ENCODE results near the gene DEAF1. TPM values are rescaled to one million over a fixed set of nuclear protein-coding genes. Genes with fewer than 3 reads are reported as not detected.

The DEAF1 gene
- total and polyA plus RNA-seq, 2 donors (not counting 1 experiment from before 2014, with no cell fraction given): 9.7 to 38.3 TPM

DNA sequence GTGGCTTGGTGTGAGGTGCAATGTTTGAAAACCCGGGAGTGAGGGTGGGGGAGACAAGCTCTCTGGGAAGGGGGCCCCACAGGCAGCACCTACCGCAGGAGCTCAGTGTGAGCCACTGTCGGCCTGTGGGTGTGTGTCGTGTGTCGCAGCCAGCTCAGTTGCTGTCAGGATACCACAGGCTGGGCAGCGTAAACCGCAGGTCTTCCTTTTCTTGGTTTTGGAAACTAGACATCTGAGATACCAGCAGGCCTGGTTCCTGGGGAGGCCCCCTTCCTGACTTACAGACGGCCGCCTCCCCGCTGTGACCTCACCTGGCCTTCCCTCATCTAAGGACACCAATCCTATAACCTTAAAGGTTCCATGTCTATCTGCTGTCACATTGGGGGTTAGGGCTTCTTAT is 98.6 kb downstream of the DEAF1 start:
- no peak for DNase-seq (ENCODE audit: low read depth in 2 of 2)
- peaks cover 10% of the 10 kb centered on the region for H3K79me2 ChIP-seq (ENCODE audit: control insufficient read depth, insufficient read depth, low read length)
- peaks cover 34% of the 10 kb centered on the region for H3K36me3 ChIP-seq (ENCODE audit: control insufficient read depth, insufficient read depth, low read length)
- no peaks in the 10 kb centered on the region for H4K20me1 ChIP-seq (ENCODE audit: control insufficient read depth, extremely low read depth, insufficient read depth, low read length)
- H3K4me2 ChIP-seq (ENCODE audit: extremely low read depth, insufficient read depth, low read length): no peak overlapping the region
- H3K27ac ChIP-seq (ENCODE audit: insufficient read depth, low read length): no peak overlapping the region
- H3K4me3 ChIP-seq (replicated peaks in 1 of 4; ENCODE audit: control extremely low read depth in 1 of 4, insufficient read depth in 1 of 4, low read depth in 3 of 4, low read length in 4 of 4): no peak overlapping the region
- TF ChIP-seq, protein P1, sequence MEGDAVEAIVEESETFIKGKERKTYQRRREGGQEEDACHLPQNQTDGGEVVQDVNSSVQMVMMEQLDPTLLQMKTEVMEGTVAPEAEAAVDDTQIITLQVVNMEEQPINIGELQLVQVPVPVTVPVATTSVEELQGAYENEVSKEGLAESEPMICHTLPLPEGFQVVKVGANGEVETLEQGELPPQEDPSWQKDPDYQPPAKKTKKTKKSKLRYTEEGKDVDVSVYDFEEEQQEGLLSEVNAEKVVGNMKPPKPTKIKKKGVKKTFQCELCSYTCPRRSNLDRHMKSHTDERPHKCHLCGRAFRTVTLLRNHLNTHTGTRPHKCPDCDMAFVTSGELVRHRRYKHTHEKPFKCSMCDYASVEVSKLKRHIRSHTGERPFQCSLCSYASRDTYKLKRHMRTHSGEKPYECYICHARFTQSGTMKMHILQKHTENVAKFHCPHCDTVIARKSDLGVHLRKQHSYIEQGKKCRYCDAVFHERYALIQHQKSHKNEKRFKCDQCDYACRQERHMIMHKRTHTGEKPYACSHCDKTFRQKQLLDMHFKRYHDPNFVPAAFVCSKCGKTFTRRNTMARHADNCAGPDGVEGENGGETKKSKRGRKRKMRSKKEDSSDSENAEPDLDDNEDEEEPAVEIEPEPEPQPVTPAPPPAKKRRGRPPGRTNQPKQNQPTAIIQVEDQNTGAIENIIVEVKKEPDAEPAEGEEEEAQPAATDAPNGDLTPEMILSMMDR (conservative IDR thresholded peaks at IDR 0.05 in 1 of 2, IDR thresholded peaks at IDR 0.05 in 1 of 2; ENCODE audit: low read depth in 1 of 2, low read length in 2 of 2): no peak
- no peak for TF ChIP-seq EZH2 (IDR thresholded peaks at IDR 0.05; ENCODE audit: low read length, missing control alignments)
- H3K4me1 ChIP-seq (ENCODE audit: control insufficient read depth, extremely low read depth, insufficient read depth, low read length): no peaks in the 10 kb centered on the region
- H3K27me3 ChIP-seq (ENCODE audit: control insufficient read depth, insufficient read depth, low read length): no peaks in the 10 kb centered on the region
- no peak overlapping the region for H2AFZ ChIP-seq (ENCODE audit: low read length)
- H3K9me3 ChIP-seq (ENCODE audit: control insufficient read depth, insufficient read depth, low read depth, low read length): no peaks in the 10 kb centered on the region
- H3K9ac ChIP-seq (ENCODE audit: insufficient read depth, low read length): no peak overlapping the region

GRCh38 chr11:595400-595799 is 99.6 kb downstream of the DEAF1 start:
- Histone ChIP-seq H3K9me3 (ENCODE audit: control insufficient read depth, insufficient read depth, low read depth, low read length) (no peaks in the 10 kb centered on the region), H3K4me2 (ENCODE audit: extremely low read depth, insufficient read depth, low read length) (no peak overlapping the region), H3K27me3 (ENCODE audit: control insufficient read depth, insufficient read depth, low read length) (no peaks in the 10 kb centered on the region), H4K20me1 (ENCODE audit: control insufficient read depth, extremely low read depth, insufficient read depth, low read length) (no peaks in the 10 kb centered on the region), H3K36me3 (ENCODE audit: control insufficient read depth, insufficient read depth, low read length) (peaks cover 35% of the 10 kb centered on the region), H3K4me3 (replicated peaks in 1 of 4; ENCODE audit: control extremely low read depth in 1 of 4, insufficient read depth in 1 of 4, low read depth in 3 of 4, low read length in 4 of 4) (no peak overlapping the region), H3K27ac (ENCODE audit: insufficient read depth, low read length) (no peak overlapping the region), H2AFZ (ENCODE audit: low read length) (no peak overlapping the region), H3K4me1 (ENCODE audit: control insufficient read depth, extremely low read depth, insufficient read depth, low read length) (no peaks in the 10 kb centered on the region), H3K79me2 (ENCODE audit: control insufficient read depth, insufficient read depth, low read length) (peaks cover 12% of the 10 kb centered on the region), H3K9ac (ENCODE audit: insufficient read depth, low read length) (no peak overlapping the region)
- no peak for TF ChIP-seq EZH2 (IDR thresholded peaks at IDR 0.05; ENCODE audit: low read length, missing control alignments)
- TF ChIP-seq, protein P1 (conservative IDR thresholded peaks at IDR 0.05 in 1 of 2, IDR thresholded peaks at IDR 0.05 in 1 of 2; ENCODE audit: low read depth in 1 of 2, low read length in 2 of 2): no peak
- no peak for DNase-seq (ENCODE audit: low read depth in 2 of 2)

Other genes starting within 250 kb of the DEAF1 start
- gene PTDSS2, start 244.9 kb downstream of the DEAF1 start, total RNA-seq: 31.8 and 36.7 TPM in 2 replicates
- 17.4 and 18.1 TPM in 2 replicates for gene PTDSS2, start 244.9 kb downstream of the DEAF1 start, polyA plus RNA-seq
- 502 and 561 TPM in 2 replicates for gene RNH1, start 188.0 kb downstream of the DEAF1 start, total RNA-seq
- gene RNH1, start 188.0 kb downstream of the DEAF1 start, polyA plus RNA-seq: 102 and 140 TPM in 2 replicates
- 46.7 and 58.5 TPM in 2 replicates for gene HRAS, start 159.6 kb downstream of the DEAF1 start, total RNA-seq
- gene HRAS, start 159.6 kb downstream of the DEAF1 start, polyA plus RNA-seq: 51.7 and 69.3 TPM in 2 replicates
- gene LRRC56, start 157.7 kb downstream of the DEAF1 start, total RNA-seq: 0.77 and 1.3 TPM in 2 replicates
- 0.26 and 0.28 TPM in 2 replicates for gene LRRC56, start 157.7 kb downstream of the DEAF1 start, polyA plus RNA-seq
- gene LMNTD2, start 134.5 kb downstream of the DEAF1 start, total RNA-seq: 0.17 and 0.26 TPM in 2 replicates
- 0.05 and 0.08 TPM in 2 replicates for gene LMNTD2, start 134.5 kb downstream of the DEAF1 start, polyA plus RNA-seq
- gene RASSF7, start 134.3 kb downstream of the DEAF1 start, total RNA-seq: 1.5 and 2.8 TPM in 2 replicates
- 1.4 and 1.6 TPM in 2 replicates for gene RASSF7, start 134.3 kb downstream of the DEAF1 start, polyA plus RNA-seq
- gene PHRF1, start 118.8 kb downstream of the DEAF1 start, total RNA-seq: 16.8 and 18.7 TPM in 2 replicates
- 5.9 and 9.7 TPM in 2 replicates for gene PHRF1, start 118.8 kb downstream of the DEAF1 start, polyA plus RNA-seq
- 9.1 and 11.3 TPM in 2 replicates for gene IRF7, start 79.3 kb downstream of the DEAF1 start, total RNA-seq
- 1.3 and 1.6 TPM in 2 replicates for gene IRF7, start 79.3 kb downstream of the DEAF1 start, polyA plus RNA-seq
- gene CDHR5, start 70.3 kb downstream of the DEAF1 start, total RNA-seq: not detected in 2 replicates
- gene CDHR5, start 70.3 kb downstream of the DEAF1 start, polyA plus RNA-seq: not detected in 2 replicates
- not detected in 2 replicates for gene SCT, start 68.0 kb downstream of the DEAF1 start, total RNA-seq
- gene SCT, start 68.0 kb downstream of the DEAF1 start, polyA plus RNA-seq: not detected in 2 replicates
- gene DRD4, start 58.0 kb downstream of the DEAF1 start, total RNA-seq: 0.17 TPM in 1 of 2 replicates, not detected in the other
- not detected in 2 replicates for gene DRD4, start 58.0 kb downstream of the DEAF1 start, polyA plus RNA-seq
- 7.4 and 10.6 TPM in 2 replicates for gene TMEM80, start 594 bp upstream of the DEAF1 start, total RNA-seq
- 8.0 and 15.3 TPM in 2 replicates for gene TMEM80, start 594 bp upstream of the DEAF1 start, polyA plus RNA-seq
- 24.1 and 54.2 TPM in 2 replicates for gene EPS8L2, start 11.0 kb upstream of the DEAF1 start, total RNA-seq
- 17.0 and 18.4 TPM in 2 replicates for gene EPS8L2, start 11.0 kb upstream of the DEAF1 start, polyA plus RNA-seq
- 99.4 and 150 TPM in 2 replicates for gene TALDO1, start 52.2 kb upstream of the DEAF1 start, total RNA-seq
- gene TALDO1, start 52.2 kb upstream of the DEAF1 start, polyA plus RNA-seq: 136 and 189 TPM in 2 replicates
- gene GATD1, start 82.3 kb upstream of the DEAF1 start, total RNA-seq: 19.0 and 20.3 TPM in 2 replicates
- gene GATD1, start 82.3 kb upstream of the DEAF1 start, polyA plus RNA-seq: 13.9 and 14.7 TPM in 2 replicates
- gene CEND1, start 94.9 kb upstream of the DEAF1 start, total RNA-seq: 0.26 and 1.3 TPM in 2 replicates
- 0.25 and 0.71 TPM in 2 replicates for gene CEND1, start 94.9 kb upstream of the DEAF1 start, polyA plus RNA-seq
- 8.0 and 9.9 TPM in 2 replicates for gene SLC25A22, start 103.1 kb upstream of the DEAF1 start, total RNA-seq
- 10.4 and 19.9 TPM in 2 replicates for gene SLC25A22, start 103.1 kb upstream of the DEAF1 start, polyA plus RNA-seq
- 7.4 and 14.2 TPM in 2 replicates for gene PIDD1, start 110.0 kb upstream of the DEAF1 start, total RNA-seq
- gene PIDD1, start 110.0 kb upstream of the DEAF1 start, polyA plus RNA-seq: 2.2 and 3.8 TPM in 2 replicates
- 282 and 294 TPM in 2 replicates for gene RPLP2, start 114.7 kb upstream of the DEAF1 start, total RNA-seq
- 741 and 904 TPM in 2 replicates for gene RPLP2, start 114.7 kb upstream of the DEAF1 start, polyA plus RNA-seq
- gene PNPLA2, start 123.7 kb upstream of the DEAF1 start, total RNA-seq: 16.2 and 33.9 TPM in 2 replicates
- 16.2 and 17.0 TPM in 2 replicates for gene PNPLA2, start 123.7 kb upstream of the DEAF1 start, polyA plus RNA-seq
- gene CRACR2B, start 132.7 kb upstream of the DEAF1 start, total RNA-seq: 0.66 and 1.0 TPM in 2 replicates
- gene CRACR2B, start 132.7 kb upstream of the DEAF1 start, polyA plus RNA-seq: 0.11 and 0.82 TPM in 2 replicates
- 408 and 547 TPM in 2 replicates for gene CD151, start 137.7 kb upstream of the DEAF1 start, total RNA-seq
- gene CD151, start 137.7 kb upstream of the DEAF1 start, polyA plus RNA-seq: 711 and 748 TPM in 2 replicates
- 106 and 196 TPM in 2 replicates for gene POLR2L, start 147.3 kb upstream of the DEAF1 start, total RNA-seq
- 181 and 317 TPM in 2 replicates for gene POLR2L, start 147.3 kb upstream of the DEAF1 start, polyA plus RNA-seq
- 133 and 191 TPM in 2 replicates for gene TSPAN4, start 147.6 kb upstream of the DEAF1 start, total RNA-seq
- 102 and 133 TPM in 2 replicates for gene TSPAN4, start 147.6 kb upstream of the DEAF1 start, polyA plus RNA-seq
- gene CHID1, start 215.6 kb upstream of the DEAF1 start, total RNA-seq: 49.6 and 54.3 TPM in 2 replicates
- 59.9 and 68.4 TPM in 2 replicates for gene CHID1, start 215.6 kb upstream of the DEAF1 start, polyA plus RNA-seq
- 19.8 and 21.6 TPM in 2 replicates for gene AP2A2, start 230.6 kb upstream of the DEAF1 start, total RNA-seq
- gene AP2A2, start 230.6 kb upstream of the DEAF1 start, polyA plus RNA-seq: 46.1 and 65.6 TPM in 2 replicates

All from fibroblast of lung (primary cell).